Measurements from ENCODE around the gene OPRL1. TPM values are rescaled to one million over a fixed set of nuclear protein-coding genes. Genes with fewer than 3 reads are reported as not detected.

The OPRL1 gene
- total and polyA plus RNA-seq, 2 of the 8 experiments (the other 6 are each of a cell fraction or from before 2014, with no cell fraction given), result 0.63 to 0.98 TPM

- TF ChIP-seq, protein P1, sequence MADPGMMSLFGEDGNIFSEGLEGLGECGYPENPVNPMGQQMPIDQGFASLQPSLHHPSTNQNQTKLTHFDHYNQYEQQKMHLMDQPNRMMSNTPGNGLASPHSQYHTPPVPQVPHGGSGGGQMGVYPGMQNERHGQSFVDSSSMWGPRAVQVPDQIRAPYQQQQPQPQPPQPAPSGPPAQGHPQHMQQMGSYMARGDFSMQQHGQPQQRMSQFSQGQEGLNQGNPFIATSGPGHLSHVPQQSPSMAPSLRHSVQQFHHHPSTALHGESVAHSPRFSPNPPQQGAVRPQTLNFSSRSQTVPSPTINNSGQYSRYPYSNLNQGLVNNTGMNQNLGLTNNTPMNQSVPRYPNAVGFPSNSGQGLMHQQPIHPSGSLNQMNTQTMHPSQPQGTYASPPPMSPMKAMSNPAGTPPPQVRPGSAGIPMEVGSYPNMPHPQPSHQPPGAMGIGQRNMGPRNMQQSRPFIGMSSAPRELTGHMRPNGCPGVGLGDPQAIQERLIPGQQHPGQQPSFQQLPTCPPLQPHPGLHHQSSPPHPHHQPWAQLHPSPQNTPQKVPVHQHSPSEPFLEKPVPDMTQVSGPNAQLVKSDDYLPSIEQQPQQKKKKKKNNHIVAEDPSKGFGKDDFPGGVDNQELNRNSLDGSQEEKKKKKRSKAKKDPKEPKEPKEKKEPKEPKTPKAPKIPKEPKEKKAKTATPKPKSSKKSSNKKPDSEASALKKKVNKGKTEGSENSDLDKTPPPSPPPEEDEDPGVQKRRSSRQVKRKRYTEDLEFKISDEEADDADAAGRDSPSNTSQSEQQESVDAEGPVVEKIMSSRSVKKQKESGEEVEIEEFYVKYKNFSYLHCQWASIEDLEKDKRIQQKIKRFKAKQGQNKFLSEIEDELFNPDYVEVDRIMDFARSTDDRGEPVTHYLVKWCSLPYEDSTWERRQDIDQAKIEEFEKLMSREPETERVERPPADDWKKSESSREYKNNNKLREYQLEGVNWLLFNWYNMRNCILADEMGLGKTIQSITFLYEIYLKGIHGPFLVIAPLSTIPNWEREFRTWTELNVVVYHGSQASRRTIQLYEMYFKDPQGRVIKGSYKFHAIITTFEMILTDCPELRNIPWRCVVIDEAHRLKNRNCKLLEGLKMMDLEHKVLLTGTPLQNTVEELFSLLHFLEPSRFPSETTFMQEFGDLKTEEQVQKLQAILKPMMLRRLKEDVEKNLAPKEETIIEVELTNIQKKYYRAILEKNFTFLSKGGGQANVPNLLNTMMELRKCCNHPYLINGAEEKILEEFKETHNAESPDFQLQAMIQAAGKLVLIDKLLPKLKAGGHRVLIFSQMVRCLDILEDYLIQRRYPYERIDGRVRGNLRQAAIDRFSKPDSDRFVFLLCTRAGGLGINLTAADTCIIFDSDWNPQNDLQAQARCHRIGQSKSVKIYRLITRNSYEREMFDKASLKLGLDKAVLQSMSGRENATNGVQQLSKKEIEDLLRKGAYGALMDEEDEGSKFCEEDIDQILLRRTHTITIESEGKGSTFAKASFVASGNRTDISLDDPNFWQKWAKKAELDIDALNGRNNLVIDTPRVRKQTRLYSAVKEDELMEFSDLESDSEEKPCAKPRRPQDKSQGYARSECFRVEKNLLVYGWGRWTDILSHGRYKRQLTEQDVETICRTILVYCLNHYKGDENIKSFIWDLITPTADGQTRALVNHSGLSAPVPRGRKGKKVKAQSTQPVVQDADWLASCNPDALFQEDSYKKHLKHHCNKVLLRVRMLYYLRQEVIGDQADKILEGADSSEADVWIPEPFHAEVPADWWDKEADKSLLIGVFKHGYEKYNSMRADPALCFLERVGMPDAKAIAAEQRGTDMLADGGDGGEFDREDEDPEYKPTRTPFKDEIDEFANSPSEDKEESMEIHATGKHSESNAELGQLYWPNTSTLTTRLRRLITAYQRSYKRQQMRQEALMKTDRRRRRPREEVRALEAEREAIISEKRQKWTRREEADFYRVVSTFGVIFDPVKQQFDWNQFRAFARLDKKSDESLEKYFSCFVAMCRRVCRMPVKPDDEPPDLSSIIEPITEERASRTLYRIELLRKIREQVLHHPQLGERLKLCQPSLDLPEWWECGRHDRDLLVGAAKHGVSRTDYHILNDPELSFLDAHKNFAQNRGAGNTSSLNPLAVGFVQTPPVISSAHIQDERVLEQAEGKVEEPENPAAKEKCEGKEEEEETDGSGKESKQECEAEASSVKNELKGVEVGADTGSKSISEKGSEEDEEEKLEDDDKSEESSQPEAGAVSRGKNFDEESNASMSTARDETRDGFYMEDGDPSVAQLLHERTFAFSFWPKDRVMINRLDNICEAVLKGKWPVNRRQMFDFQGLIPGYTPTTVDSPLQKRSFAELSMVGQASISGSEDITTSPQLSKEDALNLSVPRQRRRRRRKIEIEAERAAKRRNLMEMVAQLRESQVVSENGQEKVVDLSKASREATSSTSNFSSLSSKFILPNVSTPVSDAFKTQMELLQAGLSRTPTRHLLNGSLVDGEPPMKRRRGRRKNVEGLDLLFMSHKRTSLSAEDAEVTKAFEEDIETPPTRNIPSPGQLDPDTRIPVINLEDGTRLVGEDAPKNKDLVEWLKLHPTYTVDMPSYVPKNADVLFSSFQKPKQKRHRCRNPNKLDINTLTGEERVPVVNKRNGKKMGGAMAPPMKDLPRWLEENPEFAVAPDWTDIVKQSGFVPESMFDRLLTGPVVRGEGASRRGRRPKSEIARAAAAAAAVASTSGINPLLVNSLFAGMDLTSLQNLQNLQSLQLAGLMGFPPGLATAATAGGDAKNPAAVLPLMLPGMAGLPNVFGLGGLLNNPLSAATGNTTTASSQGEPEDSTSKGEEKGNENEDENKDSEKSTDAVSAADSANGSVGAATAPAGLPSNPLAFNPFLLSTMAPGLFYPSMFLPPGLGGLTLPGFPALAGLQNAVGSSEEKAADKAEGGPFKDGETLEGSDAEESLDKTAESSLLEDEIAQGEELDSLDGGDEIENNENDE (IDR thresholded peaks at IDR 0.05; ENCODE audit: insufficient replicate concordance, low read length), result no peak
- no peak for TF ChIP-seq JUN (IDR thresholded peaks at IDR 0.05; ENCODE audit: low read depth, low read length)
- TF ChIP-seq KDM5A (IDR thresholded peaks at IDR 0.05; ENCODE audit: low read length), result no peak
- TF ChIP-seq SUZ12 (IDR thresholded peaks at IDR 0.05; ENCODE audit: low read length), result peak; percentile 4; the same call in 1 of the 2 replicates
- TF ChIP-seq TBP (IDR thresholded peaks at IDR 0.05; ENCODE audit: low read depth, low read length), result no peak
- no peak for TF ChIP-seq BRCA1 (IDR thresholded peaks at IDR 0.05; ENCODE audit: low read depth, low read length)
- no peak for TF ChIP-seq SP2 (IDR thresholded peaks at IDR 0.05; ENCODE audit: low read length)
- TF ChIP-seq, protein P2, sequence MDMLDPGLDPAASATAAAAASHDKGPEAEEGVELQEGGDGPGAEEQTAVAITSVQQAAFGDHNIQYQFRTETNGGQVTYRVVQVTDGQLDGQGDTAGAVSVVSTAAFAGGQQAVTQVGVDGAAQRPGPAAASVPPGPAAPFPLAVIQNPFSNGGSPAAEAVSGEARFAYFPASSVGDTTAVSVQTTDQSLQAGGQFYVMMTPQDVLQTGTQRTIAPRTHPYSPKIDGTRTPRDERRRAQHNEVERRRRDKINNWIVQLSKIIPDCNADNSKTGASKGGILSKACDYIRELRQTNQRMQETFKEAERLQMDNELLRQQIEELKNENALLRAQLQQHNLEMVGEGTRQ (IDR thresholded peaks at IDR 0.05; ENCODE audit: low read length), result no peak
Observed at GRCh38 chr20:64039293-64040160, 40.4 kb upstream of the OPRL1 start (continued).
